ENCODE results near the gene VGLL4.

The VGLL4 gene

DNA sequence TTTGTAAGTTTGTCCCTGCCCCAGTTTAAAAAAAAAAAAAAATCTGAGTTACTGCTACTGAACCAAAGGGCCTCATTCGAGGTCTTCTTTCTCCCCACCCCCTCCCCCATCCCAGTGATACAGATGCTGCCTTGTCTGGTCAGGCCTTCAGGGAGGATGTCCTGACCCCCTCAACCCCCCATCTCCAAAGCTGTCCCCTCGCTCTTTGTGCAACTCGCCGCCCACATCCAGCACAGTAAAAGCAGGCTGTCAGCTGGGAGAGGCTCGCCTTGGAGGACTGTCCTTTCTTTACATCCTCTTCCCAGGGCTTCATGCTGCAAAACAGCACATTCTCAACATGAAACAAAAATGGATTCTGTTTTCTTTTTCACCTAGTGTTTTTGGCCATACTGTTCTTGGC lies 133.4 kb downstream of the VGLL4 start:
- Histone ChIP-seq H3K9me3 (ENCODE audit: insufficient read depth, low read depth, low read length) (no peaks in the 10 kb centered on the region; the same call in 1 of the 2 replicates), H4K20me1 (ENCODE audit: insufficient read depth, low read length, poor library complexity, severe bottlenecking) (no peaks in the 10 kb centered on the region), H3K79me2 (ENCODE audit: insufficient read depth, low read length) (no peaks in the 10 kb centered on the region), H3K9me2 (replicated peaks; ENCODE audit: low read depth, low read length) (no peaks in the 10 kb centered on the region), H2AFZ (ENCODE audit: low read length) (no peak overlapping the region), H3K4me2 (ENCODE audit: low read depth, low read length, poor library complexity, severe bottlenecking) (no peak overlapping the region), H3K4me1 (ENCODE audit: insufficient read depth, low read length, poor library complexity, severe bottlenecking) (peaks cover 5% of the 10 kb centered on the region), H3K27me3 (ENCODE audit: insufficient read depth, low read length, poor library complexity, severe bottlenecking) (no peaks in the 10 kb centered on the region), H3K9ac (ENCODE audit: low read depth, low read length, poor library complexity, severe bottlenecking) (no peak overlapping the region), H3K36me3 (ENCODE audit: insufficient read depth, low read length) (no peaks in the 10 kb centered on the region), H3K4me3 (ENCODE audit: low read length, poor library complexity, severe bottlenecking) (no peak overlapping the region), H3F3A (ENCODE audit: low read depth) (no peaks in the 10 kb centered on the region)
- TF ChIP-seq EZH2phosphoT487 (IDR thresholded peaks at IDR 0.05; ENCODE audit: borderline replicate concordance), result no peak
- no peak for TF ChIP-seq CTCF (conservative IDR thresholded peaks at IDR 0.05; ENCODE audit: low read length)

DNA sequence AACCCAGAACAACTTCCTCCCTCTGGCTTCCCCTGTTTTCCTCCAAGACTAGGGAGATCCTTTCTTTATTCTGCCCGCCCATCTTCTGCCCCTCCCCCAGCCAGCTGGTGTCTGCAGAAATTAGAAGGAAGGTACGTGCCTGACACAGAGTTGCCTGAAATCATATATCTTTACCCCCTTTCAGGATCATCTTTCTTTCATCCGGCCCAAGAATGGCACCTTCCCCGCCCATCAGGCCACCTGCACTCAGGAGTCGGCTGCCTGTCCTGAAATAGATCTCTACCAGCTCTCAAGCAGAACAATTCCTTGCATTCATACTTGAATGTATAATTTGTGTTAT lies 133.7 kb downstream of the VGLL4 start:
- Histone ChIP-seq H3K4me1 (ENCODE audit: insufficient read depth, low read length, poor library complexity, severe bottlenecking) (peaks cover 5% of the 10 kb centered on the region), H3K9me2 (replicated peaks; ENCODE audit: low read depth, low read length) (no peaks in the 10 kb centered on the region), H3F3A (ENCODE audit: low read depth) (no peaks in the 10 kb centered on the region), H3K4me2 (ENCODE audit: low read depth, low read length, poor library complexity, severe bottlenecking) (no peak overlapping the region), H3K4me3 (ENCODE audit: low read length, poor library complexity, severe bottlenecking) (no peak overlapping the region), H3K79me2 (ENCODE audit: insufficient read depth, low read length) (no peaks in the 10 kb centered on the region), H2AFZ (ENCODE audit: low read length) (no peak overlapping the region), H3K9ac (ENCODE audit: low read depth, low read length, poor library complexity, severe bottlenecking) (no peak overlapping the region), H3K9me3 (ENCODE audit: insufficient read depth, low read depth, low read length) (no peaks in the 10 kb centered on the region; the same call in 1 of the 2 replicates), H3K36me3 (ENCODE audit: insufficient read depth, low read length) (no peaks in the 10 kb centered on the region), H3K27me3 (ENCODE audit: insufficient read depth, low read length, poor library complexity, severe bottlenecking) (no peaks in the 10 kb centered on the region), H4K20me1 (ENCODE audit: insufficient read depth, low read length, poor library complexity, severe bottlenecking) (no peaks in the 10 kb centered on the region)
- TF ChIP-seq EZH2phosphoT487 (IDR thresholded peaks at IDR 0.05; ENCODE audit: borderline replicate concordance) (no peak), CTCF (conservative IDR thresholded peaks at IDR 0.05; ENCODE audit: low read length) (no peak)

DNA sequence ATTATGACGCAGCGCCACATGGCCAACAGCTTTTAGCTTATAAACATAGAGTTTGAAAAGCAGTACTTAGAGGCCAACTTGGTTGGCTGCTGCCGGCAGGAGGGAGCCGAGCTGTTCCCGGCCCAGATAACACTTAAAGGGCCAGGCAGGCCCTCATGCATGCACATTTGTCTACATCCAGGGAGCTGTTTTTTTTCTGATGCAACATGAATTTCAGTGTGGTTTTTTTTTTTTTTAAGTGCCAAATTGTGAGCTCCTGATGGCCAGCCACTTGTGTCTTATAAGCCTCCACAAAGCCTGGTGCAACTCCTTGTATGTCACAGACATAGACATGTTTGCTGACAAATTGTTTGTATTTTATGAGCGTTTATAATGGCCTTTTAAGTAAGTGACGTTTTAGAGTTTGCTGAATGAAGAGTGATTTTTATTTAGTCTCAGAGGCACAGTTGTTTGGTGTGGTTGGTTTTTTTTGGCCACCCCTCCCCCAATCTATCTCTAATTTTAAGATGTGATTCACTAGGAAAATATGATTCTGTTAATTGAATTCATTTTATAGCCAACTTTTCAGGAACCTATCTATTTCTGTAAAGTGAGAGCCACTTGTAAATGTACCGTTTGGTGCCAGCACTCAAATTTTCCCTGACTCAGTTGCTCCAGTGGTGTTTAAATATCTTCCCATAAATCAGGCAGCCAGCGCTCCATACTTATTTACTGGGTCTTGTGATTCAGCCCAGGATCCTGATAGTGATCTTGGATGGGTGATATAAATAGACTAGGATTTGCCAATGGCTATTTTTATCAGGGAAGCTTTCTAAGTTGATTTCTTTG lies 134.3 kb downstream of the VGLL4 start:
- Histone ChIP-seq H3K4me3 (ENCODE audit: low read length, poor library complexity, severe bottlenecking) (no peak overlapping the region), H3K4me2 (ENCODE audit: low read depth, low read length, poor library complexity, severe bottlenecking) (no peak overlapping the region), H3K9me3 (ENCODE audit: insufficient read depth, low read depth, low read length) (no peaks in the 10 kb centered on the region; the same call in 1 of the 2 replicates), H4K20me1 (ENCODE audit: insufficient read depth, low read length, poor library complexity, severe bottlenecking) (no peaks in the 10 kb centered on the region), H3K4me1 (ENCODE audit: insufficient read depth, low read length, poor library complexity, severe bottlenecking) (peaks cover 5% of the 10 kb centered on the region), H3K27me3 (ENCODE audit: insufficient read depth, low read length, poor library complexity, severe bottlenecking) (no peaks in the 10 kb centered on the region), H3K36me3 (ENCODE audit: insufficient read depth, low read length) (no peaks in the 10 kb centered on the region), H3K9ac (ENCODE audit: low read depth, low read length, poor library complexity, severe bottlenecking) (no peak overlapping the region), H3F3A (ENCODE audit: low read depth) (no peaks in the 10 kb centered on the region), H2AFZ (ENCODE audit: low read length) (no peak overlapping the region), H3K79me2 (ENCODE audit: insufficient read depth, low read length) (no peaks in the 10 kb centered on the region), H3K9me2 (replicated peaks; ENCODE audit: low read depth, low read length) (no peaks in the 10 kb centered on the region)
- no peak for TF ChIP-seq CTCF (conservative IDR thresholded peaks at IDR 0.05; ENCODE audit: low read length)
- no peak for TF ChIP-seq EZH2phosphoT487 (IDR thresholded peaks at IDR 0.05; ENCODE audit: borderline replicate concordance)

Data from Loucy (cell line).